Limb (tissue), 2 donors: ENCODE data around the gene P2RX5.
"Not testable (repeated sequence)": the region's sequence is repeated elsewhere in the genome, so short reads cannot be mapped to it uniquely, and the experiment has no call there.

Source experiments
- DNase-seq, 2 donors: peaks; one replicate each; pipeline ENCODE4 v3.0.0-alpha.2; 2016; ENCODE audit errors: extremely low spot score in 2 of 2

Gene P2RX5

GRCh38 chr17:3712811-3713463 lies 17.0 kb upstream of the P2RX5 start:
- DNase-seq, result no peak

- DNase-seq, result no peak
Observed at GRCh38 chr17:3710951-3711383, 15.0 kb upstream of the P2RX5 start.

- no peak for DNase-seq
Observed at GRCh38 chr17:3708366-3708765, 12.4 kb upstream of the P2RX5 start.

GRCh38 chr17:3705718-3705984 lies 9.7 kb upstream of the P2RX5 start:
- not testable (repeated sequence) for DNase-seq

GRCh38 chr17:3704931-3705717 lies 9.2 kb upstream of the P2RX5 start:
- no peak for DNase-seq

- DNase-seq, result not testable (repeated sequence)
Observed at GRCh38 chr17:3702041-3702539, 6.1 kb upstream of the P2RX5 start.

- DNase-seq, result no peak
Observed at GRCh38 chr17:3699951-3700350, 4.0 kb upstream of the P2RX5 start.

GRCh38 chr17:3698139-3698538 lies 2.2 kb upstream of the P2RX5 start:
- no peak for DNase-seq

- no peak for DNase-seq
Observed at GRCh38 chr17:3697103-3697476, 1.1 kb upstream of the P2RX5 start.

- peak in 1 of 2 donors; percentile 44 for DNase-seq
Observed at GRCh38 chr17:3695129-3695722, 729 bp downstream of the P2RX5 start.

GRCh38 chr17:3693829-3694231 lies 2.1 kb downstream of the P2RX5 start:
- DNase-seq, result no peak

- no peak for DNase-seq
Observed at GRCh38 chr17:3693141-3693540, 2.8 kb downstream of the P2RX5 start.

- no peak for DNase-seq
Observed at GRCh38 chr17:3692346-3692745, 3.6 kb downstream of the P2RX5 start.

- no peak for DNase-seq
Observed at GRCh38 chr17:3691617-3692067, 4.3 kb downstream of the P2RX5 start.

- DNase-seq, result no peak
Observed at GRCh38 chr17:3690094-3690715, 5.8 kb downstream of the P2RX5 start.

GRCh38 chr17:3689262-3690093 lies 6.5 kb downstream of the P2RX5 start:
- DNase-seq, result no peak

- no peak for DNase-seq
Observed at GRCh38 chr17:3688852-3689261, 7.1 kb downstream of the P2RX5 start.

GRCh38 chr17:3688027-3688553 lies 7.9 kb downstream of the P2RX5 start:
- DNase-seq, result no peak

GRCh38 chr17:3685174-3685573 lies 10.8 kb downstream of the P2RX5 start:
- no peak for DNase-seq

GRCh38 chr17:3683054-3683511 lies 12.9 kb downstream of the P2RX5 start:
- DNase-seq, result no peak

GRCh38 chr17:3682033-3682432 lies 13.9 kb downstream of the P2RX5 start:
- no peak for DNase-seq
